H9 (cell line): ENCODE results near the gene DUS4L. TPM values are rescaled to one million over a fixed set of nuclear protein-coding genes. Genes with fewer than 3 reads are reported as not detected.

Source experiments
- DNase-seq: peaks from one replicate; pipeline ENCODE4 v3.0.0-alpha.2; 2017
- H2AFZ ChIP-seq: one replicate; pipeline ENCODE4 v1.6.1; 2013; ENCODE audit warnings: mild to moderate bottlenecking, low read length, control low read depth, moderate library complexity
- H2AK5ac ChIP-seq: 2 replicates; pipeline ENCODE4 v1.6.1; 2013; ENCODE audit warnings: low read length, control low read depth, mixed read lengths; ENCODE audit not compliant: insufficient read length
- H2BK120ac ChIP-seq: one replicate; pipeline ENCODE4 v1.6.1; 2013; ENCODE audit warnings: low read depth, mild to moderate bottlenecking, low read length, control low read depth, inconsistent platforms; ENCODE audit not compliant: poor library complexity, severe bottlenecking
- H2BK12ac ChIP-seq: 2 replicates; pipeline ENCODE4 v1.6.1; 2013; ENCODE audit warnings: low read length, control low read depth, mixed read lengths, low read depth; ENCODE audit not compliant: insufficient read length
- H2BK15ac ChIP-seq: 2 replicates; pipeline ENCODE4 v1.6.1; 2013; ENCODE audit warnings: low read depth, low read length, control low read depth
- H2BK20ac ChIP-seq: one replicate; pipeline ENCODE4 v1.6.1; 2013; ENCODE audit warnings: low read depth, mild to moderate bottlenecking, low read length, control low read depth, inconsistent platforms; ENCODE audit not compliant: poor library complexity, severe bottlenecking
- H2BK5ac ChIP-seq: 2 replicates; pipeline ENCODE4 v1.6.1; 2013; ENCODE audit warnings: low read length, control low read depth, mixed read lengths; ENCODE audit not compliant: insufficient read length
- H3K14ac ChIP-seq: 2 replicates; pipeline ENCODE4 v1.6.1; 2013; ENCODE audit warnings: low read length, control low read depth; ENCODE audit not compliant: insufficient read depth
- H3K18ac ChIP-seq: 2 replicates; pipeline ENCODE4 v1.6.1; 2013; ENCODE audit warnings: low read depth, mild to moderate bottlenecking, mixed read lengths, low read length, control low read depth; ENCODE audit not compliant: insufficient read length
- H3K23ac ChIP-seq: 2 replicates; pipeline ENCODE4 v1.6.1; 2013; ENCODE audit warnings: low read length, control low read depth, mixed read lengths, low read depth; ENCODE audit not compliant: insufficient read length
- H3K23me2 ChIP-seq: 2 replicates; pipeline ENCODE4 v1.6.1; 2013; ENCODE audit warnings: low read depth, mild to moderate bottlenecking, mixed read lengths, low read length, control low read depth; ENCODE audit not compliant: insufficient read length, poor library complexity, severe bottlenecking
- H3K27ac ChIP-seq: 2 replicates; pipeline ENCODE4 v1.5.1; 2013; ENCODE audit warnings: low read length, control low read depth, mixed read lengths, low read depth; ENCODE audit not compliant: insufficient read length
- H3K27me3 ChIP-seq: 2 replicates; pipeline ENCODE4 v1.6.1; 2013; ENCODE audit warnings: low read length, control low read depth, inconsistent platforms; ENCODE audit not compliant: insufficient read depth
- H3K4ac ChIP-seq: 2 replicates; pipeline ENCODE4 v1.6.1; 2013; ENCODE audit warnings: low read depth, mild to moderate bottlenecking, control low read depth, inconsistent platforms, low read length, moderate library complexity
- H3K4me1 ChIP-seq: 2 replicates; pipeline ENCODE4 v1.6.1; 2013; ENCODE audit warnings: low read length, control low read depth, inconsistent platforms; ENCODE audit not compliant: insufficient read depth
- H3K4me2 ChIP-seq: 2 replicates; pipeline ENCODE4 v1.6.1; 2013; ENCODE audit warnings: low read length, control low read depth, mixed read lengths; ENCODE audit not compliant: insufficient read length, insufficient read depth
- H3K56ac ChIP-seq: 2 replicates; pipeline ENCODE4 v1.6.1; 2013; ENCODE audit warnings: low read depth, mild to moderate bottlenecking, mixed read lengths, low read length, control low read depth; ENCODE audit not compliant: insufficient read length
- H3K79me1 ChIP-seq: 2 replicates; pipeline ENCODE4 v1.6.1; 2013; ENCODE audit warnings: low read depth, mild to moderate bottlenecking, moderate library complexity, low read length, control low read depth, inconsistent platforms; ENCODE audit not compliant: insufficient read depth, poor library complexity, severe bottlenecking
- H3K79me2 ChIP-seq: 2 replicates; pipeline ENCODE4 v1.6.1; 2013; ENCODE audit warnings: low read length, control low read depth, inconsistent platforms; ENCODE audit not compliant: insufficient read depth
- H3K9ac ChIP-seq: 2 replicates; pipeline ENCODE4 v1.6.1; 2013; ENCODE audit warnings: low read length, control low read depth, mixed read lengths; ENCODE audit not compliant: insufficient read length; ENCODE audit errors: extremely low read depth
- H3K9me3 ChIP-seq: one replicate; pipeline ENCODE4 v1.6.1; 2013; ENCODE audit warnings: low read depth, low read length, inconsistent platforms; ENCODE audit not compliant: control insufficient read depth
- H3T11ph ChIP-seq: one replicate; pipeline ENCODE4 v1.6.1; 2013; ENCODE audit warnings: mild to moderate bottlenecking, low read length, control low read depth, inconsistent platforms
- H4K20me1 ChIP-seq: one replicate; pipeline ENCODE4 v1.6.1; 2013; ENCODE audit not compliant: control insufficient read depth, insufficient read length, insufficient read depth
- H4K5ac ChIP-seq: 2 replicates; pipeline ENCODE4 v1.6.1; 2013; ENCODE audit warnings: low read depth, mild to moderate bottlenecking, mixed read lengths, low read length, control low read depth; ENCODE audit not compliant: insufficient read length
- H4K8ac ChIP-seq: replicated peaks from 2 replicates; pipeline ENCODE4 v1.6.1; 2013; ENCODE audit warnings: low read length, control low read depth, mixed read lengths, low read depth; ENCODE audit not compliant: insufficient read length
- H4K91ac ChIP-seq: 2 replicates; pipeline ENCODE4 v1.6.1; 2013; ENCODE audit warnings: low read depth, mild to moderate bottlenecking, moderate library complexity, mixed read lengths, low read length, control low read depth; ENCODE audit not compliant: insufficient read length
- H3K27ac Mint-ChIP-seq, 3 experiments: 2 replicates in 2 of 3; 3 replicates in 1 of 3; pipeline ENCODE4 v1.8.0; 2020 to 2021; ENCODE audit warnings: mixed read lengths in 3 of 3, mild to moderate bottlenecking in 1 of 3, moderate library complexity in 1 of 3
- H3K27me3 Mint-ChIP-seq: 2 replicates; pipeline ENCODE4 v1.8.0; 2021; ENCODE audit warnings: low read depth, mild to moderate bottlenecking, moderate library complexity, mixed read lengths
- H3K36me3 Mint-ChIP-seq, 3 experiments: 2 replicates in 2 of 3; 3 replicates in 1 of 3; pipeline ENCODE4 v1.8.0; 2020 to 2021; ENCODE audit warnings: low read depth in 3 of 3, mixed read lengths in 3 of 3; ENCODE audit not compliant: insufficient read depth in 1 of 3
- H3K4me1 Mint-ChIP-seq, 2 experiments: 2 replicates each; pipeline ENCODE4 v1.8.0; 2020; ENCODE audit warnings: mixed read lengths in 2 of 2
- H3K4me3 Mint-ChIP-seq, 2 experiments: 2 replicates in 1 of 2; 3 replicates in 1 of 2; pipeline ENCODE4 v1.8.0; 2020 to 2021; ENCODE audit warnings: mild to moderate bottlenecking in 2 of 2, mixed read lengths in 2 of 2, moderate library complexity in 1 of 2
- H3K9me3 Mint-ChIP-seq, 2 experiments: 2 replicates in 1 of 2; 3 replicates in 1 of 2; pipeline ENCODE4 v1.8.0; 2020; ENCODE audit warnings: mild to moderate bottlenecking in 2 of 2, mixed read lengths in 2 of 2, moderate library complexity in 1 of 2
- CTCF ChIP-seq: fragments of 200-600 bp; sonication (generic); conservative IDR thresholded peaks from 3 replicates; pipeline ENCODE4 v1.8.0; 2021; ENCODE audit warnings: antibody characterized with exemption, mild to moderate bottlenecking
- WGBS: extraction: QIAGEN DNeasy Blood & Tissue Kit; methylation state at CpG from one replicate; pipeline ENCODE4 v1.1.7; 2013; ENCODE audit warnings: missing lambda C conversion rate, low lambda C conversion rate, mixed read lengths; ENCODE audit not compliant: insufficient read length; ENCODE audit errors: extremely low coverage; 5-methylcytosine and 5-hydroxymethylcytosine counted together
- long read RNA-seq: library from polyadenylated mRNA; unstranded; transcript quantifications from one replicate; pipeline ENCODE4 v2.0.0, GENCODE V29; 2020
- total RNA-seq: library from RNA; stranded (reverse); gene quantifications from 2 replicates; pipeline ENCODE4 v1.2.1, GENCODE V29; 2021

The DUS4L gene, protein sequence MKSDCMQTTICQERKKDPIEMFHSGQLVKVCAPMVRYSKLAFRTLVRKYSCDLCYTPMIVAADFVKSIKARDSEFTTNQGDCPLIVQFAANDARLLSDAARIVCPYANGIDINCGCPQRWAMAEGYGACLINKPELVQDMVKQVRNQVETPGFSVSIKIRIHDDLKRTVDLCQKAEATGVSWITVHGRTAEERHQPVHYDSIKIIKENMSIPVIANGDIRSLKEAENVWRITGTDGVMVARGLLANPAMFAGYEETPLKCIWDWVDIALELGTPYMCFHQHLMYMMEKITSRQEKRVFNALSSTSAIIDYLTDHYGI
- 10.8 TPM in 2 replicates for total RNA-seq
- long read RNA-seq, transcript DUS4L-201 (8 exons, 2,220 nt) = major isoform, 8 of 30 reads
- long read RNA-seq, partial matches to known transcripts = 7 of 30 reads
- long read RNA-seq, other reads (novel, unspliced or antisense) = 15 of 30 reads

- Histone ChIP-seq H3K9ac (peak within 1 kb of the TSS; percentile 89), H2BK120ac (no peak within 1 kb of the TSS), H3K27me3 (no peaks in the 10 kb centered on the region), H3K4ac (no peak within 1 kb of the TSS; the same call in 1 of the 2 replicates), H2BK15ac (no peak within 1 kb of the TSS), H3K14ac (peak within 1 kb of the TSS; percentile 91), H3K18ac (peak within 1 kb of the TSS; percentile 83), H4K5ac (peak within 1 kb of the TSS; percentile 61), H4K91ac (peak within 1 kb of the TSS; percentile 13), H3K23ac (no peak within 1 kb of the TSS), H2BK12ac (no peak within 1 kb of the TSS), H2BK20ac (no peak within 1 kb of the TSS), H3K23me2 (peaks cover 6% of the 10 kb centered on the region), H4K8ac (no peak within 1 kb of the TSS), H3K4me1 (no peaks in the 10 kb centered on the region), H3K79me1 (no peaks in the 10 kb centered on the region), H4K20me1 (no peaks in the 10 kb centered on the region), H3K56ac (no peak within 1 kb of the TSS), H2AFZ (no peak within 1 kb of the TSS), H3K4me2 (peak within 1 kb of the TSS; percentile 93), H2AK5ac (no peak within 1 kb of the TSS), H3K79me2 (no peaks in the 10 kb centered on the region; the same call in 1 of the 2 replicates), H3T11ph (no peak within 1 kb of the TSS), H3K9me3 (no peaks in the 10 kb centered on the region), H3K27ac (peak within 1 kb of the TSS; percentile 40), H2BK5ac (peak within 1 kb of the TSS; percentile 30)
- no peak for TF ChIP-seq CTCF
- Mint-ChIP-seq H3K9me3 (no peaks in the 10 kb centered on the region), H3K27ac (peak within 1 kb of the TSS; percentile 93 to 99 (median 97)), H3K4me1 (peaks cover 23 to 24% of the 10 kb centered on the region in 2 experiments), H3K27me3 (peaks cover 2% of the 10 kb centered on the region; the same call in 1 of the 2 replicates), H3K4me3 (peak within 1 kb of the TSS; percentile 84 to 93), H3K36me3 (peaks cover 0 to 10% (median 7%) of the 10 kb centered on the region in 3 experiments; a peak in 4 of 7 replicates)
- peak; percentile 91 for DNase-seq
- WGBS = no CpG with 5 or more reads among the region's 55 CpGs
These were observed at the start of gene DUS4L, which contains the start of gene COG5 for GRCh38 chr7:107563775-107564552. Gene DUS4L, plus strand, starts transcription at chr7:107563971. Its CDS starts 3,100 bp downstream, at chr7:107567071. Gene COG5, minus strand, starts transcription at chr7:107563920. Its CDS starts 24 bp downstream, at chr7:107563896.
